ENCODE measurements around the gene NMNAT3.

The NMNAT3 gene

DNA sequence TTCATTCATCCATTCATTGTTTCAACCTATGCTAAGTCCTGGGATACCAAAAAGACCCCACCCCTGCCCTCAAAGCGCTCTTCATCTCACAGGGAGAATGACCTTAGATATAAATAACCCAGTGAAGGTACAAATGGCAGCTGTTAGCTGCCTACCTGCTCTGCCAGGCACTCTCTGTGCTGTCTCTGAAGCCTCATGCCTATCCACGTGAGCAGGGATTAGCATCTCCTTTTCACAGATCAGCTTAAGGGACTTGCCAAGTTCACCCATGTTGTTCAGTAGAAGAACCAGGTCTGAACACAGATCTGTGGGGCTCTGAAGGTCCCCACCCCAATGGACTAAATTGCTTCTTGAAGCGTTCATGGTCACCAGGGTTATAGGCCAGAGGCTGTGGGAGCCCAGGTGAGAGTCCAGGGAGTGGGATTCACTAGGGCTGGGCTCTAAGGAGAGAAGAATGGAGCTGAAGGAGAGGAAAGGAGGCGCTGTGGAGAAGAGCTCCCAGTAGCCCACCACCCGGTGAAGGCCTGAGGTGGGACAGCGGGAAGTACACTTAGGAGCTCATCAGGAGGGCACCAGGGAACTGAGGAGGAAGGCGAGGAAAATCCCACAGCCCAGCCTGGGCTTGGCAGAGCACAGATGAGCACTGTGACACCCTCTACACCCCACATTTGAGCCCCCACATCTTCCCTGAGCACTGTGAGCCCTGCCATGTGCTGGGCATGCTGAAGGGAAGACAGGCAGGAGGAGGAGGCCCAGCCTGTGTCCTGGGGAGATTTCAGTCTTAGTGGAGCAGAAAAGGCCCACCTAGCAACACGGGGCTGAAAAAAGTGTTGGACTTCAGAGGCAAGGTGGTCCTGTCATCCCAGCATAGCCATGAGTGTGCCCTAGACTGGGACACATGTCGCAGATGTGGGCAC, 158.6 kb downstream of the NMNAT3 start:
- no peak for DNase-seq

DNA sequence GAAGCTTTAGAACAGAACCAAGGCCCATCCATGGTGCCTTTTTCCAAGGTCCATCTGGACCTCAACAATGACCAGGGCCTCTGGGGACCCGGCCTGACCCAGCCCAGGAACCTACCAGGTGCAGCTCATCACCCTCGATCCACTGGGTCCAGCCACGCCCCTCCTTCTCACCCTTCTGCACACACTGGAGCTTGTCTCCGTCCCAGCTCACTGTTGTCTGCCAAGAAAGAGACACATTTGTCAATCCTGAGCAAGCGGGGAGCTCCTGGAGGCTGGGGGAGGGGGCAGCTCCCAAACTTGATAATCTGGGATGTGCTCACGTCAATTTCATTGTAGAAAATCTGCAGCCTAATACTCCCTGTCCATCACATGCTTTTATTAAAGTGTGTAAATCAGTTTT, 159.5 kb downstream of the NMNAT3 start:
- DNase-seq: no peak

DNA sequence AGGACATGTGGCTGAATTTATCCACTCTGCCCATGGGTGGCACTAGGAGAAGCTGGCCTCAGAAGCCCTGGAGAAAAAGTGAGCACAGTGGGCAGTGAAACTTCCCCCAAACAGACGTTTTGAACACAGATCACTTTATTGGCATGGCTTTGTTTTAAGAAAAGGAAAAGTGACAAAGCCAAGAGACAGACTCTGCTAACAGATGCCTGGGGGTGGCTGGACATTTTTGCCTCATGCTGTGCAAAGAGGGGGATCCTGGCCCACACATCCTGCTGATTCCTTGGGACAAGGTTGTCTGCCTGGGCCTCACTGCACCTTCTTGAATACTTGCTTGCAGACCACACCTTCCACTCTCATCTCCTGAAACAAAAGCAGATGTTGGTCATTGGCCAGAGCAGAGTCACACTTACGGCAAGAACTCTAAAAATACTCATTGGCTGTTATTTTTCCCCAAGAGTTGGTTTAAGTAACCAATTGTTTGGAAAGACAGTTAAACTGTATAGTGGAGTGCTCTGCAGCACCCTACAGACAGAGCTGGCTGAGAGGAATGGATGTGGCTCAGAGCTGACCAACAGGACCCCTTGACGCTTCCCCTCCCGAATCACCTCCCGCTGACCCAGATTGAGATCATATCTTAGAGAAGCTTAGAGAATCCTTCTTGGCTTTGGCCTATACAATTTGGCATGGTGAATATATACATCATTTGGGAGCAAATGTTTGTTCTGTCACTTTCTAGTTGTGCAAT, 160.3 kb downstream of the NMNAT3 start:
- DNase-seq: no peak

DNA sequence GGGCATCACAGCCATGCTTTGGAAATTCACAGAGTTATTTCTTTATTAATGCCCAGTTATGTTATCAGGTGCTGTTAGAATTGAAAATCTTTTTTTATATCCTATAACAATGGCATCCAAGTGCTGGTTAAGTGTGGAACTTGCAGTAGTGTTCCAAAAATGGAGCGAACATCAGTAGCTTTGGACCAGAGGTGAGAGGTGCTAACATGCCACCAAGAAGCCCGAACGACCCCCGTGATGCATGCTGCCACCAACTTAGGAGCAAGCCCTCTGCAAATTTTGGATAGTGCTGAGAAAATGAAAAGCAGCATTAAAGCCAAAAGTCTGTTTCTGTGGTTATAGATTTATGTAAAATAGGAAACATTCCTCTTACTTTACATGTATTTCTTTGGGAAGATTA, 163.0 kb downstream of the NMNAT3 start:
- no peak for DNase-seq
